Liver (tissue), 9 donors: ENCODE results near the gene ATOH8. TPM values are rescaled to one million over a fixed set of nuclear protein-coding genes. Genes with fewer than 3 reads are reported as not detected.

Experiments
- DNase-seq: peaks from one replicate; pipeline ENCODE4 v3.0.0-alpha.2; 2017; ENCODE audit warnings: low spot score
- H3K27ac ChIP-seq, 2 donors: one replicate each; pipeline ENCODE4 v1.7.0; 2013; ENCODE audit warnings: inconsistent platforms in 2 of 2, low read length in 2 of 2, control low read depth in 1 of 2, low read depth in 1 of 2, mild to moderate bottlenecking in 1 of 2
- H3K27me3 ChIP-seq, 4 donors: one replicate each; pipeline versions ENCODE4 v1.6.1 to v1.7.0; 2013; ENCODE audit warnings: low read length in 3 of 4, inconsistent platforms in 1 of 4, mild to moderate bottlenecking in 1 of 4, moderate library complexity in 1 of 4; ENCODE audit not compliant: control insufficient read depth in 4 of 4, insufficient read depth in 4 of 4
- H3K36me3 ChIP-seq, 4 donors: one replicate each; pipeline versions ENCODE4 v1.6.1 to v1.7.0; 2013; ENCODE audit warnings: low read length in 3 of 4, mild to moderate bottlenecking in 3 of 4, low read depth in 1 of 4, moderate library complexity in 1 of 4; ENCODE audit not compliant: control insufficient read depth in 4 of 4, insufficient read depth in 3 of 4
- H3K4me1 ChIP-seq, 4 donors: one replicate each; pipeline versions ENCODE4 v1.6.1 to v1.7.0; 2013; ENCODE audit warnings: low read length in 3 of 4, mild to moderate bottlenecking in 3 of 4, moderate library complexity in 1 of 4; ENCODE audit not compliant: control insufficient read depth in 4 of 4, insufficient read depth in 4 of 4
- H3K4me3 ChIP-seq, 3 donors: one replicate each; pipeline versions ENCODE4 v1.6.1 to v1.7.0; 2013; ENCODE audit warnings: low read length in 3 of 3, control low read depth in 1 of 3, low read depth in 1 of 3, mild to moderate bottlenecking in 1 of 3
- H3K9ac ChIP-seq, 2 donors: one replicate each; pipeline ENCODE4 v1.7.0; 2013; ENCODE audit warnings: low read length in 2 of 2, mild to moderate bottlenecking in 2 of 2, moderate library complexity in 2 of 2, control low read depth in 1 of 2, low read depth in 1 of 2
- H3K9me3 ChIP-seq, 4 donors: one replicate each; pipeline versions ENCODE4 v1.6.1 to v1.7.0; 2013; ENCODE audit warnings: low read length in 3 of 4; ENCODE audit not compliant: control insufficient read depth in 4 of 4
- EGR1 ChIP-seq, 2 donors: IDR thresholded peaks; 2 replicates each; pipeline ENCODE4 v1.6.1; 2016 to 2018; ENCODE audit warnings: antibody characterized with exemption in 2 of 2, low read depth in 2 of 2
- FOXA1 ChIP-seq: IDR thresholded peaks from 2 replicates; pipeline ENCODE4 v1.6.1; 2016; ENCODE audit warnings: antibody characterized with exemption
- FOXA2 ChIP-seq: IDR thresholded peaks from 2 replicates; pipeline ENCODE4 v1.6.1; 2016; ENCODE audit warnings: antibody characterized with exemption
- GABPA ChIP-seq, 2 donors: IDR thresholded peaks in 1 of 2; conservative IDR thresholded peaks in 1 of 2; 2 replicates each; pipeline ENCODE4 v1.6.1; 2016; ENCODE audit warnings: antibody characterized with exemption in 2 of 2, mild to moderate bottlenecking in 1 of 2, moderate library complexity in 1 of 2
- HNF4A ChIP-seq, 2 donors: conservative IDR thresholded peaks; 2 replicates each; pipeline ENCODE4 v1.6.1; 2016; ENCODE audit warnings: antibody characterized with exemption in 2 of 2, mild to moderate bottlenecking in 2 of 2
- HNF4G ChIP-seq: IDR thresholded peaks from 2 replicates; pipeline ENCODE4 v1.6.1; 2016; ENCODE audit warnings: antibody characterized with exemption
- JUND ChIP-seq, 2 donors: IDR thresholded peaks; 2 replicates each; pipeline ENCODE4 v1.6.1; 2016; ENCODE audit warnings: antibody characterized with exemption in 2 of 2
- NR2F2 ChIP-seq: IDR thresholded peaks from 2 replicates; pipeline ENCODE4 v1.6.1; 2016; ENCODE audit warnings: antibody characterized with exemption
- RAD21 ChIP-seq, 2 donors: IDR thresholded peaks; 2 replicates each; pipeline ENCODE4 v1.6.1; 2016; ENCODE audit warnings: antibody characterized with exemption in 2 of 2, mild to moderate bottlenecking in 2 of 2
- RXRA ChIP-seq, 2 donors: IDR thresholded peaks; 2 replicates each; pipeline ENCODE4 v1.6.1; 2017 to 2018; ENCODE audit warnings: antibody characterized with exemption in 2 of 2, mild to moderate bottlenecking in 1 of 2
- SP1 ChIP-seq: IDR thresholded peaks from 2 replicates; pipeline ENCODE4 v1.6.1; 2018; ENCODE audit warnings: antibody characterized with exemption, mild to moderate bottlenecking
- TAF1 ChIP-seq: conservative IDR thresholded peaks from 2 replicates; pipeline ENCODE4 v1.6.1; 2016; ENCODE audit warnings: antibody characterized with exemption, mild to moderate bottlenecking
- YY1 ChIP-seq: IDR thresholded peaks from 2 replicates; pipeline ENCODE4 v1.6.1; 2016; ENCODE audit warnings: antibody characterized with exemption, mild to moderate bottlenecking
- WGBS: extraction: QIAGEN DNeasy Blood & Tissue Kit; methylation state at CpG from one replicate; pipeline ENCODE4 v1.1.7; 2013; 5-methylcytosine and 5-hydroxymethylcytosine counted together
- polyA plus RNA-seq, 2 donors: library from polyadenylated mRNA; stranded (reverse) in 1 of 2; unstranded in 1 of 2; fragments of 200-250 nt in 1 of 2; fragments of >200 nt in 1 of 2; fragmentation: Nextera tagmentation in 1 of 2; extraction: Ambion mirVana in 1 of 2; gene quantifications; one replicate each; pipeline versions ENCODE4 v1.2.1 to v1.2.3, GENCODE V29; 2013 to 2015
- total RNA-seq, 2 donors: library from RNA; depleted of rRNA; stranded (reverse); fragments of >200 nt; gene quantifications; one replicate each; pipeline ENCODE4 v1.2.3, GENCODE V29; 2014
- TF ChIP-seq, protein P1 (sequence below): IDR thresholded peaks from 2 replicates; pipeline ENCODE4 v1.6.1; 2016; ENCODE audit warnings: antibody characterized with exemption
- TF ChIP-seq, protein P2 (sequence below): IDR thresholded peaks from 2 replicates; pipeline ENCODE4 v1.6.1; 2016; ENCODE audit warnings: antibody characterized with exemption
- TF ChIP-seq, protein P3 (sequence below): IDR thresholded peaks from 2 replicates; pipeline ENCODE4 v1.6.1; 2016; ENCODE audit warnings: antibody characterized with exemption
- TF ChIP-seq, protein P4 (sequence below): IDR thresholded peaks from 2 replicates; pipeline ENCODE4 v1.6.1; 2016; ENCODE audit warnings: antibody characterized with exemption, mild to moderate bottlenecking
- TF ChIP-seq, protein P5 (sequence below): fragments of 150-350 bp; IDR thresholded peaks from 2 replicates; pipeline ENCODE4 v1.5.1; 2017; ENCODE audit warnings: improper control_type of control experiment, low read depth, low read length; ENCODE audit not compliant: missing input control
- donor health status: healthy.
- donor health status: healthy.
- donor health status: healthy.
- donor health status: healthy.
- donor health status: healthy.

ATOH8 gene
- total and polyA plus RNA-seq, 4 donors, result 0.33 to 37.7 (median 26.8) TPM

DNA sequence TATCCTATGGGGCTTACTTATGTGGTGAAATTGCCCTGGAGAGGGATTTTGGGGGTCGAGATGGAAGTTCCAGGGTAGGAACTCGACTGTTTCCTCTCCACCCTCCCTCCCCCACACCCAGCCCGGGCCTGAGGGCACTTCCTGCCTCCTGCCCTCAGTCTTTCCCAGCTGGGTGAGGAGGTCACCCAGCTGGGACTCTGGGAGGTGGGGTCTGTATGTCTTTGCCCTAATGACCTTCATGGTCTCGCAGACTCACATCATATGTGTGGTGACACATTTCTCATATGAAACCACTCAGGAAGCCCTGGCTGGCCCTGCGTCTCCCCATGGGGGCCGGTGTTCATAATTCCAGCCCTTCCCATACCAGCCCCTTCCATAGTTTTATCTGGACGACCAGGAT is 12.4 kb downstream of the ATOH8 start:
- Histone ChIP-seq H3K27ac (no peak overlapping the region), H3K9ac (no peak overlapping the region), H3K27me3 (no peaks in the 10 kb centered on the region), H3K4me3 (no peak overlapping the region), H3K36me3 (peaks cover 0 to 9% (median 3%) of the 10 kb centered on the region in 4 donors), H3K9me3 (no peaks in the 10 kb centered on the region), H3K4me1 (peaks cover 26 to 63% (median 56%) of the 10 kb centered on the region in 4 donors)
- DNase-seq, result no peak
- WGBS, result 65% methylated on average over 7 of the region's 7 CpGs
- TF ChIP-seq NR2F2, result peak; percentile 52
- TF ChIP-seq, protein P1, sequence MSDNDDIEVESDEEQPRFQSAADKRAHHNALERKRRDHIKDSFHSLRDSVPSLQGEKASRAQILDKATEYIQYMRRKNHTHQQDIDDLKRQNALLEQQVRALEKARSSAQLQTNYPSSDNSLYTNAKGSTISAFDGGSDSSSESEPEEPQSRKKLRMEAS, result no peak

DNA sequence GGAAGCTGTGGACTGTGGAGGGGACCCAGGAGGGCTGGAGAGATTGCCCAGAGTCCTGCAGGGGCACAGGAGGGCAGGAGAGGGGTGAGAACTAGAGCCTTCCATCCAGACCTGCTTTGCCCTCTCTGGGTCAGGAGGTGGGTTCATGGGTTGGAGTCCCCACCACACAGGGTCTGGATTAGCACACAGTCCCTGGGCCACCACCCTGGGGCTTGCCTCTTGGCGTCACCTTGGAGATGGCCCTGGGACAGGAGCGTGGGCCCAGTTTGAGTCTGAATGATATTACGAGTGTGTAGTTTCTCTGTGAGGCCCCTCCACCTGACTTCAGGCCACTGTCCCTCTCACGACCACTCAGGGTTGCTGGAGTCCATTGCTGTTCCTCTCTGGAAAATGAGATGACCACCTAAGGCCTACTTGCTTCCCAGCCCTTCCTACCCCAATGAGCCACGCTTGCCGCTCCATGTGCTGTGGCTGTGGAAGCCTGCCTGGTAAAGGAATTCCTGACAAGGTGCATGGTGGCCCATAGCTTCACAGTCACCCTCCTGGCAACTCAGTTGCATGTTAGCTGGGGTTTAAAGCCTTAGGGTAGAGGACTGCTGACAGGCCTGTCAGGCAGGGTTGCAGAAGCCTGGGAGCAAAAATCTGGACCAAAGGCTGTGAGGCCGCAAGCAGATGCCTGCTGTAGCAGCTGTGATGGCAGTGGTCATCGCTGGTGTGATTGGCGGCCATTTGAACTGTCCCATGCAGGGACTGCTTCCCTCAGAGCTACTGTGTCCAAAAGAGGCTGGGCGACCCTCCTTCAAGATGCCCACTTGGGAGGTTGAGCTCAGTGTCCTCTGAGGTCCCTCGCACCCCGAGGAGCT is 14.2 kb downstream of the ATOH8 start:
- H3K36me3 ChIP-seq, result peaks cover 0 to 9% (median 3%) of the 10 kb centered on the region in 4 donors

More for the DNA sequence above, 14.2 kb downstream of the ATOH8 start:
- no peaks in the 10 kb centered on the region for H3K9me3 ChIP-seq
- no peak for DNase-seq
- TF ChIP-seq EGR1 (IDR thresholded peaks at IDR 0.05; ENCODE audit: low read depth in 2 of 2) (no peak), NR2F2 (no peak), HNF4A (conservative IDR thresholded peaks at IDR 0.05) (no peak), TAF1 (no peak), RAD21 (IDR thresholded peaks at IDR 0.05) (no peak), YY1 (no peak), JUND (IDR thresholded peaks at IDR 0.05) (no peak), GABPA (IDR thresholded peaks at IDR 0.05 in 1 of 2, conservative IDR thresholded peaks at IDR 0.05 in 1 of 2) (no peak), FOXA1 (no peak), RXRA (IDR thresholded peaks at IDR 0.05) (no peak), FOXA2 (no peak), SP1 (no peak), HNF4G (no peak)
- TF ChIP-seq, protein P2, sequence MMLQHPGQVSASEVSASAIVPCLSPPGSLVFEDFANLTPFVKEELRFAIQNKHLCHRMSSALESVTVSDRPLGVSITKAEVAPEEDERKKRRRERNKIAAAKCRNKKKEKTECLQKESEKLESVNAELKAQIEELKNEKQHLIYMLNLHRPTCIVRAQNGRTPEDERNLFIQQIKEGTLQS, result no peak
- TF ChIP-seq, protein P1, result no peak
- TF ChIP-seq, protein P3, sequence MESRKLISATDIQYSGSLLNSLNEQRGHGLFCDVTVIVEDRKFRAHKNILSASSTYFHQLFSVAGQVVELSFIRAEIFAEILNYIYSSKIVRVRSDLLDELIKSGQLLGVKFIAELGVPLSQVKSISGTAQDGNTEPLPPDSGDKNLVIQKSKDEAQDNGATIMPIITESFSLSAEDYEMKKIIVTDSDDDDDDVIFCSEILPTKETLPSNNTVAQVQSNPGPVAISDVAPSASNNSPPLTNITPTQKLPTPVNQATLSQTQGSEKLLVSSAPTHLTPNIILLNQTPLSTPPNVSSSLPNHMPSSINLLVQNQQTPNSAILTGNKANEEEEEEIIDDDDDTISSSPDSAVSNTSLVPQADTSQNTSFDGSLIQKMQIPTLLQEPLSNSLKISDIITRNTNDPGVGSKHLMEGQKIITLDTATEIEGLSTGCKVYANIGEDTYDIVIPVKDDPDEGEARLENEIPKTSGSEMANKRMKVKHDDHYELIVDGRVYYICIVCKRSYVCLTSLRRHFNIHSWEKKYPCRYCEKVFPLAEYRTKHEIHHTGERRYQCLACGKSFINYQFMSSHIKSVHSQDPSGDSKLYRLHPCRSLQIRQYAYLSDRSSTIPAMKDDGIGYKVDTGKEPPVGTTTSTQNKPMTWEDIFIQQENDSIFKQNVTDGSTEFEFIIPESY, result no peak
- TF ChIP-seq, protein P4, sequence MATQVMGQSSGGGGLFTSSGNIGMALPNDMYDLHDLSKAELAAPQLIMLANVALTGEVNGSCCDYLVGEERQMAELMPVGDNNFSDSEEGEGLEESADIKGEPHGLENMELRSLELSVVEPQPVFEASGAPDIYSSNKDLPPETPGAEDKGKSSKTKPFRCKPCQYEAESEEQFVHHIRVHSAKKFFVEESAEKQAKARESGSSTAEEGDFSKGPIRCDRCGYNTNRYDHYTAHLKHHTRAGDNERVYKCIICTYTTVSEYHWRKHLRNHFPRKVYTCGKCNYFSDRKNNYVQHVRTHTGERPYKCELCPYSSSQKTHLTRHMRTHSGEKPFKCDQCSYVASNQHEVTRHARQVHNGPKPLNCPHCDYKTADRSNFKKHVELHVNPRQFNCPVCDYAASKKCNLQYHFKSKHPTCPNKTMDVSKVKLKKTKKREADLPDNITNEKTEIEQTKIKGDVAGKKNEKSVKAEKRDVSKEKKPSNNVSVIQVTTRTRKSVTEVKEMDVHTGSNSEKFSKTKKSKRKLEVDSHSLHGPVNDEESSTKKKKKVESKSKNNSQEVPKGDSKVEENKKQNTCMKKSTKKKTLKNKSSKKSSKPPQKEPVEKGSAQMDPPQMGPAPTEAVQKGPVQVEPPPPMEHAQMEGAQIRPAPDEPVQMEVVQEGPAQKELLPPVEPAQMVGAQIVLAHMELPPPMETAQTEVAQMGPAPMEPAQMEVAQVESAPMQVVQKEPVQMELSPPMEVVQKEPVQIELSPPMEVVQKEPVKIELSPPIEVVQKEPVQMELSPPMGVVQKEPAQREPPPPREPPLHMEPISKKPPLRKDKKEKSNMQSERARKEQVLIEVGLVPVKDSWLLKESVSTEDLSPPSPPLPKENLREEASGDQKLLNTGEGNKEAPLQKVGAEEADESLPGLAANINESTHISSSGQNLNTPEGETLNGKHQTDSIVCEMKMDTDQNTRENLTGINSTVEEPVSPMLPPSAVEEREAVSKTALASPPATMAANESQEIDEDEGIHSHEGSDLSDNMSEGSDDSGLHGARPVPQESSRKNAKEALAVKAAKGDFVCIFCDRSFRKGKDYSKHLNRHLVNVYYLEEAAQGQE, result no peak
- TF ChIP-seq, protein P5, sequence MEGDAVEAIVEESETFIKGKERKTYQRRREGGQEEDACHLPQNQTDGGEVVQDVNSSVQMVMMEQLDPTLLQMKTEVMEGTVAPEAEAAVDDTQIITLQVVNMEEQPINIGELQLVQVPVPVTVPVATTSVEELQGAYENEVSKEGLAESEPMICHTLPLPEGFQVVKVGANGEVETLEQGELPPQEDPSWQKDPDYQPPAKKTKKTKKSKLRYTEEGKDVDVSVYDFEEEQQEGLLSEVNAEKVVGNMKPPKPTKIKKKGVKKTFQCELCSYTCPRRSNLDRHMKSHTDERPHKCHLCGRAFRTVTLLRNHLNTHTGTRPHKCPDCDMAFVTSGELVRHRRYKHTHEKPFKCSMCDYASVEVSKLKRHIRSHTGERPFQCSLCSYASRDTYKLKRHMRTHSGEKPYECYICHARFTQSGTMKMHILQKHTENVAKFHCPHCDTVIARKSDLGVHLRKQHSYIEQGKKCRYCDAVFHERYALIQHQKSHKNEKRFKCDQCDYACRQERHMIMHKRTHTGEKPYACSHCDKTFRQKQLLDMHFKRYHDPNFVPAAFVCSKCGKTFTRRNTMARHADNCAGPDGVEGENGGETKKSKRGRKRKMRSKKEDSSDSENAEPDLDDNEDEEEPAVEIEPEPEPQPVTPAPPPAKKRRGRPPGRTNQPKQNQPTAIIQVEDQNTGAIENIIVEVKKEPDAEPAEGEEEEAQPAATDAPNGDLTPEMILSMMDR, result no peak
- H3K27me3 ChIP-seq, result no peaks in the 10 kb centered on the region
- H3K27ac ChIP-seq, result no peak overlapping the region
- no peak overlapping the region for H3K4me3 ChIP-seq
- 92% methylated on average over 12 of the region's 12 CpGs for WGBS
- no peak overlapping the region for H3K9ac ChIP-seq
- H3K4me1 ChIP-seq, result peaks cover 32 to 61% (median 53%) of the 10 kb centered on the region in 4 donors
